ENCODE measurements around the gene TNFRSF18.

DNA sequence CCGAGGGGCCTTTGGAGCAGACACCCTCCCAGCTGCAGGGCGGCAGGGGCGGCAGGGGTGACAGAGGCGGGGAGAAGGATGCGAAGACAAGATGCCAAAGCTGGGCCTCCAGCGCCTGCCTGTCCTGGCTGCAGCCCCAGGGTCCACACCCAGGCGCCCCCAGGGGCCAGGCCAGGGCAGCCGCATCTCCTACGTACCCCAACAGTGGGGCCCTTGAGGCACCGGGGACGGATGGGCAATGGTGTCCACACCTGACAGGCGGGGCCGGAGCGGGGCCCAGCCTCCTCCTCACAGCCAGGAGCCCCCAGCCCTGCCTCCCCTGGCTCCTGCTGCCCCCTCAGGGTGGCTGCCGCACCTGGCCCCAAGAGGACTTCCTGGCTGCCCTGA is 32.8 kb upstream of the TNFRSF18 start:
- TF ChIP-seq LARP7 (IDR thresholded peaks at IDR 0.05) (no peak), ZNF687 (IDR thresholded peaks at IDR 0.05) (no peak), SIX5 (IDR thresholded peaks at IDR 0.05; ENCODE audit: low read depth, low read length, severe bottlenecking) (no peak), CEBPB (IDR thresholded peaks at IDR 0.05; ENCODE audit: borderline replicate concordance in 1 of 2, low read depth in 2 of 2, low read length in 2 of 2) (no peak), POLR2A (IDR thresholded peaks at IDR 0.05; ENCODE audit: low read depth, low read length) (no peak), SIN3A (IDR thresholded peaks at IDR 0.05; ENCODE audit: low read depth, low read length) (no peak), HDAC6 (IDR thresholded peaks at IDR 0.05; ENCODE audit: unreplicated experiment) (no peak), EZH2 (IDR thresholded peaks at IDR 0.05; ENCODE audit: borderline replicate concordance, control insufficient read depth, low read depth, low read length) (no peak), RFX5 (IDR thresholded peaks at IDR 0.05; ENCODE audit: low read depth, low read length) (no peak), ATF7 (IDR thresholded peaks at IDR 0.05; ENCODE audit: low read depth) (no peak), SPI1 (IDR thresholded peaks at IDR 0.05; ENCODE audit: borderline replicate concordance, insufficient read depth, low read depth, low read length) (no peak)
- TF ChIP-seq, protein P1, sequence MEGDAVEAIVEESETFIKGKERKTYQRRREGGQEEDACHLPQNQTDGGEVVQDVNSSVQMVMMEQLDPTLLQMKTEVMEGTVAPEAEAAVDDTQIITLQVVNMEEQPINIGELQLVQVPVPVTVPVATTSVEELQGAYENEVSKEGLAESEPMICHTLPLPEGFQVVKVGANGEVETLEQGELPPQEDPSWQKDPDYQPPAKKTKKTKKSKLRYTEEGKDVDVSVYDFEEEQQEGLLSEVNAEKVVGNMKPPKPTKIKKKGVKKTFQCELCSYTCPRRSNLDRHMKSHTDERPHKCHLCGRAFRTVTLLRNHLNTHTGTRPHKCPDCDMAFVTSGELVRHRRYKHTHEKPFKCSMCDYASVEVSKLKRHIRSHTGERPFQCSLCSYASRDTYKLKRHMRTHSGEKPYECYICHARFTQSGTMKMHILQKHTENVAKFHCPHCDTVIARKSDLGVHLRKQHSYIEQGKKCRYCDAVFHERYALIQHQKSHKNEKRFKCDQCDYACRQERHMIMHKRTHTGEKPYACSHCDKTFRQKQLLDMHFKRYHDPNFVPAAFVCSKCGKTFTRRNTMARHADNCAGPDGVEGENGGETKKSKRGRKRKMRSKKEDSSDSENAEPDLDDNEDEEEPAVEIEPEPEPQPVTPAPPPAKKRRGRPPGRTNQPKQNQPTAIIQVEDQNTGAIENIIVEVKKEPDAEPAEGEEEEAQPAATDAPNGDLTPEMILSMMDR (IDR thresholded peaks at IDR 0.05 in 2 of 3, conservative IDR thresholded peaks at IDR 0.05 in 1 of 3; ENCODE audit: control insufficient read depth in 2 of 3, extremely low read depth in 1 of 3, insufficient read depth in 1 of 3, low read depth in 3 of 3, low read length in 3 of 3), result no peak
- TF ChIP-seq, protein P2, sequence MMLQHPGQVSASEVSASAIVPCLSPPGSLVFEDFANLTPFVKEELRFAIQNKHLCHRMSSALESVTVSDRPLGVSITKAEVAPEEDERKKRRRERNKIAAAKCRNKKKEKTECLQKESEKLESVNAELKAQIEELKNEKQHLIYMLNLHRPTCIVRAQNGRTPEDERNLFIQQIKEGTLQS (IDR thresholded peaks at IDR 0.05; ENCODE audit: borderline replicate concordance, extremely low read depth, low read depth, low read length), result no peak
